Activated CD4-positive, alpha-beta memory T cell treated with anti-CD3 and anti-CD28 coated beads for 36 hours (primary cell): ENCODE results near the gene LRBA. TPM values are rescaled to one million over a fixed set of nuclear protein-coding genes. Genes with fewer than 3 reads are reported as not detected.

Source experiments
- CTCF ChIA-PET: fragments of 350-600 bp; sonication (Branson Sonifier 250); formaldehyde crosslinking; loops from one replicate; lab custom pipeline; 2021; ENCODE audit warnings: antibody characterized with exemption, inconsistent platforms; lab: Charles Lee
- POLR2A ChIA-PET: fragments of 350-600 bp; sonication (Branson Sonifier 250); formaldehyde crosslinking; loops from one replicate; lab custom pipeline; 2021; ENCODE audit warnings: antibody characterized with exemption; lab: Charles Lee
- DNase-seq: peaks from one replicate; pipeline ENCODE4 v3.0.0-alpha.2; 2020
- H3K27ac Mint-ChIP-seq: one replicate; pipeline ENCODE4 v1.8.0; 2021; ENCODE audit warnings: mixed read lengths
- H3K27me3 Mint-ChIP-seq: one replicate; pipeline ENCODE4 v1.8.0; 2021; ENCODE audit warnings: mixed read lengths
- H3K36me3 Mint-ChIP-seq: one replicate; pipeline ENCODE4 v1.8.0; 2021; ENCODE audit warnings: mixed read lengths
- H3K4me1 Mint-ChIP-seq: one replicate; pipeline ENCODE4 v1.8.0; 2021; ENCODE audit warnings: low read depth, mixed read lengths
- H3K4me3 Mint-ChIP-seq: one replicate; pipeline ENCODE4 v1.8.0; 2021; ENCODE audit warnings: mild to moderate bottlenecking, mixed read lengths
- H3K9me3 Mint-ChIP-seq: one replicate; pipeline ENCODE4 v1.8.0; 2021; ENCODE audit warnings: mixed read lengths
- intact Hi-C: fragments of 100-400 bp; cut with micrococcal nuclease; formaldehyde crosslinking; loops from one replicate; pipeline ENCODE4 v1.15.1; 2023
- total RNA-seq, 2 experiments: library from RNA; stranded (reverse); gene quantifications; one replicate each; pipeline ENCODE4 v1.2.3, GENCODE V29; 2021

LRBA gene
- total RNA-seq, 2 experiments from 2014 or later, result 62.4 to 63.7 TPM

DNA sequence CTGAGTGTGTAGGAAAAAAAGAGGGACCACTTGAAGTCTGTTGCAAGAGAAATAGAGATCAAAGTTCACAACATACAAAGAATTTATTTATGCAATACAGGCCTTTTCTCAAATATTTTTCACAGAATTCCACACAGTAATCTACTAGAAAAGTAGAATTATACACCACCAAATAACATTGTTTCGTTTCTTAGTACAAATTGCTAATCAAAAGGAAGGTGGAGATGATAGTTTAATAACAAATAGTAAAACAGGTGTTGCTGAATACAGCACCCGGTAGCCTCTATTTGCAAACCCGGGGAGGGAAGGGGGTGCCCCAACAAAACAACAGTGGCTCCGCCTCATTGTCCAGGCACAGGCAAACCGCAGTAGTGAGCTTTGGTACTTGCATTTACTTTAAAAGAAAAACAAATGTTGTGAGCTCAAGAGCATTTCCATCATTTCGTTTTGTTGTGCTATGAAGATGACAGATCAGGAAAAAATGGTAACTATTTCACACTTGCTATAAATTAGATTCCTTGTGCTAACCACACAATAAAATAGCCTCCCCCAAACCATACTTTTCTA is 750.4 kb downstream of the LRBA start:
- no peaks in the 10 kb centered on the region for H3K27me3 Mint-ChIP-seq
- H3K9me3 Mint-ChIP-seq, result no peaks in the 10 kb centered on the region
- intact Hi-C loops, result no loop called here
- peaks cover 8% of the 10 kb centered on the region for H3K4me1 Mint-ChIP-seq
- no peak overlapping the region for H3K27ac Mint-ChIP-seq
- DNase-seq, result no peak
- ChIA-PET CTCF (no interaction called here), POLR2A (no interaction called here)
- peaks cover 27% of the 10 kb centered on the region for H3K36me3 Mint-ChIP-seq
- H3K4me3 Mint-ChIP-seq, result no peak overlapping the region

GRCh38 chr4:150262611-150263010 is 752.5 kb downstream of the LRBA start:
- H3K36me3 Mint-ChIP-seq, result peaks cover 17% of the 10 kb centered on the region
- intact Hi-C loops, result no loop called here
- no peaks in the 10 kb centered on the region for H3K27me3 Mint-ChIP-seq
- H3K4me3 Mint-ChIP-seq, result no peak overlapping the region
- no peaks in the 10 kb centered on the region for H3K4me1 Mint-ChIP-seq
- no peak overlapping the region for H3K27ac Mint-ChIP-seq
- CTCF ChIA-PET, result interaction anchor here (2.1 kb wide), 1 partner anchor 19 kb away, joined by 7 read pairs; no protein-coding TSS in a partner anchor
- H3K9me3 Mint-ChIP-seq, result no peaks in the 10 kb centered on the region
- no peak for DNase-seq
- POLR2A ChIA-PET, result no interaction called here

- H3K4me3 Mint-ChIP-seq, result no peak overlapping the region
- no peaks in the 10 kb centered on the region for H3K27me3 Mint-ChIP-seq
- no peaks in the 10 kb centered on the region for H3K9me3 Mint-ChIP-seq
- H3K36me3 Mint-ChIP-seq, result peaks cover 15% of the 10 kb centered on the region
- POLR2A ChIA-PET, result no interaction called here
- intact Hi-C loops, result no loop called here
- H3K27ac Mint-ChIP-seq, result no peak overlapping the region
- CTCF ChIA-PET, result interaction anchor here (2.1 kb wide), 1 partner anchor 18 kb away, joined by 7 read pairs; no protein-coding TSS in a partner anchor
- H3K4me1 Mint-ChIP-seq, result no peaks in the 10 kb centered on the region
- no peak for DNase-seq
Measured at GRCh38 chr4:150261571-150261970, 753.5 kb downstream of the LRBA start.

GRCh38 chr4:150259861-150260567 is 755.1 kb downstream of the LRBA start:
- H3K36me3 Mint-ChIP-seq, result peaks cover 7% of the 10 kb centered on the region
- no peaks in the 10 kb centered on the region for H3K9me3 Mint-ChIP-seq
- intact Hi-C loops, result no loop called here
- no peaks in the 10 kb centered on the region for H3K27me3 Mint-ChIP-seq
- H3K27ac Mint-ChIP-seq, result no peak overlapping the region
- H3K4me1 Mint-ChIP-seq, result no peaks in the 10 kb centered on the region
- H3K4me3 Mint-ChIP-seq, result no peak overlapping the region
- ChIA-PET CTCF (interaction anchor here (0.6 kb wide), 1 partner anchor 125 kb away, joined by 3 read pairs; no protein-coding TSS in a partner anchor), POLR2A (no interaction called here)
- no peak for DNase-seq

GRCh38 chr4:150258569-150258968 is 756.5 kb downstream of the LRBA start:
- Mint-ChIP-seq H3K9me3 (no peaks in the 10 kb centered on the region), H3K4me3 (no peak overlapping the region), H3K36me3 (peaks cover 3% of the 10 kb centered on the region), H3K4me1 (no peaks in the 10 kb centered on the region), H3K27ac (no peak overlapping the region), H3K27me3 (no peaks in the 10 kb centered on the region)
- no peak for DNase-seq
- ChIA-PET CTCF (no interaction called here), POLR2A (no interaction called here)
- intact Hi-C loops, result no loop called here

DNA sequence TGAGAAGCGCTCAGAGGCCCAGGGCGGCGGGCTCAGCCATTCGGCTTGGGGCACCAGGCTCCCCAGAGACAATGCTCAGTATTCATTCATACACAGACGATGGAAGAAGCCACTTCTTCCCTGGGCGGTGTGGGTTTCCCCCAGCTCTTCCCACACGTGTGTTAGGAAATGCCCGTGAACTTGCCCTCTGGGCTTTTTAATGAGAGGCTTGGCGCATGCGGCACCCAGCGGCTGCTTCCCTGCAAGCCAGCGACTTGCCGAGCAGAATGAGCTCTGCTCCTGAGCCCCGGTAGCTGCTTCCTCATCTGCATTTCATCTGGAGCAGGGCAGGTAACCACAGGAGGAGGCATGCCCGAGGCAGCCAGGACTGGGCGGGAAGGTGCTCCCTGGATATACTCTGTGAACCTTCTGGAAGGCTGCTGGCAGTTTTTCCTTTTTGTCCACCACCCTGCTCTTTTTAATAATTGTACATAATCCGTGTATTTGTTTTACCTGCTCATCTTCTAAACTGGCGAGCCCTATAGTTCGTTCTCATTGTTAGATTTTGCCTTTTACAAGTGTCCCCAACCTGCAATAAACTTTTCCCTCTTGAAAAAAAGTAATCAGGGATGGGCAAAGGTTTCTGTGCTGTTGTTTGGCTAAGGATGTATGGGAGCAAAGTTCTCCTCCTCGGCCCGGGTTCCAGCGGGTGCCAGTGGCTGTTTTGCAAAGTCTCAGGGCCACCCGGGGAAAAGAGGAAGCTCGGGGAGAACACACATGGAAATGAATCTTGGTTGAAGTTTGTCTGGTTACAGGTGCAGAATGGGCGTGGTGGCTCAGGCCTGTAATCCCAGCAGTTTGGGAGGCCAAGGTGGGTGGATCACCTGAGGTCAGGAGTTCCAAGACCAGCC is 758.0 kb downstream of the LRBA start:
- H3K9me3 Mint-ChIP-seq, result no peaks in the 10 kb centered on the region
- no peak overlapping the region for H3K27ac Mint-ChIP-seq
- DNase-seq, result no peak
- H3K4me3 Mint-ChIP-seq, result no peak overlapping the region
- ChIA-PET CTCF (interaction anchor here (0.6 kb wide), 1 partner anchor 196 kb away, joined by 5 read pairs; no protein-coding TSS in a partner anchor), POLR2A (no interaction called here)
- H3K36me3 Mint-ChIP-seq, result no peaks in the 10 kb centered on the region
- intact Hi-C loops, result no loop called here
- H3K27me3 Mint-ChIP-seq, result no peaks in the 10 kb centered on the region
- no peaks in the 10 kb centered on the region for H3K4me1 Mint-ChIP-seq

DNA sequence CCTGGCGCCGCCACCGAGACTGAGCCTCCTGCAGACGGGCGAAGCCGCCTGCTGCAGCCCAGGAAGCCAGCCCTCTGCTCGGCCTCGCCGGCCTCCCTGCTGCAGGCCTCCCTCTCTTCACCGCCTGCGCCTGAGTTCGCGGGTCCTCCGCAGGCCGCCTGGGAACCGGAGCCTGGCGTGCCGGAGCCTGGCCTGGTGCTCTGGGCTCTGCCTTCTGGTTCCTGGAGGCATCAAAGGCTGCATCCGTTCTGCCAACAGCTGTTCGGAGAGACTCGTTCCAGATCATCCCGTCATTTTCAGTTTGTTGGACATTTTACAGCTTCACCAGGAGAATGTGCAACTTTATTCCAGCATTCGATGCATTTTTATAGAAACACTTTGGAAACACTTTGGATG is 758.9 kb downstream of the LRBA start:
- ChIA-PET CTCF (no interaction called here), POLR2A (no interaction called here)
- intact Hi-C loops, result no loop called here
- Mint-ChIP-seq H3K4me3 (no peak overlapping the region), H3K27ac (no peak overlapping the region), H3K27me3 (no peaks in the 10 kb centered on the region), H3K4me1 (no peaks in the 10 kb centered on the region), H3K9me3 (no peaks in the 10 kb centered on the region), H3K36me3 (no peaks in the 10 kb centered on the region)
- no peak for DNase-seq

DNA sequence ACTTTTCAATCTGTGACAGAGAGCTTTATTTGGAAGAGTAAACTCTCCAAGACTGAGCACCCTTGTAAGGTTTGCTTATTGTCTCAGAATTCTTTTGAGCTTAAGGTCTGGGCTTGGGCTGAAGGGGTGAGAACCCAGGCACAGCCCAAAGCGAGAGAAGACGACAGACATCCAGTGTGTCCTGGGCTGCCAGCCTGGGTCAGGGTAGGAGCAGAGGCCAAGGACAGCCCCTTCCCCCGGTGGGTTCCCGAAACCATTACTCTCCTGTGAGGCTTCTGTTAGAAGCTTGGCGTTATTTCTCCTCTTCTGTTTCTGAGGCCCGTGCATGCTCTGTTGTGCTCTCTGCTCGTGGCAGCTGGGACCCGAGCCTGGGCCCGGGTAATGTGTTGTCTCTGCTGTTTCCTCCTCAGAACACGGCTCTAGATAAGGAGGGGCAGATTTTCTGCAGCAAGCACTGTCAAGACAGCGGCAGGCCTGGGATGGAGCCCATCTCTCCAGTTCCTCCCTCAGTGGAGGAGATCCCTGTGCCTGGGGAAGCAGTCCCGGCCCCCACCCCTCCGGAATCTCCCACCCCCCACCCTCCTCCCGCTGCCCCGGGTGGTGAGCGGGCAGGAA is 759.4 kb downstream of the LRBA start:
- DNase-seq, result no peak
- no peak overlapping the region for H3K4me3 Mint-ChIP-seq
- ChIA-PET CTCF (no interaction called here), POLR2A (no interaction called here)
- no peak overlapping the region for H3K27ac Mint-ChIP-seq
- H3K36me3 Mint-ChIP-seq, result no peaks in the 10 kb centered on the region
- no peaks in the 10 kb centered on the region for H3K9me3 Mint-ChIP-seq
- H3K4me1 Mint-ChIP-seq, result no peaks in the 10 kb centered on the region
- H3K27me3 Mint-ChIP-seq, result no peaks in the 10 kb centered on the region
- intact Hi-C loops, result no loop called here

DNA sequence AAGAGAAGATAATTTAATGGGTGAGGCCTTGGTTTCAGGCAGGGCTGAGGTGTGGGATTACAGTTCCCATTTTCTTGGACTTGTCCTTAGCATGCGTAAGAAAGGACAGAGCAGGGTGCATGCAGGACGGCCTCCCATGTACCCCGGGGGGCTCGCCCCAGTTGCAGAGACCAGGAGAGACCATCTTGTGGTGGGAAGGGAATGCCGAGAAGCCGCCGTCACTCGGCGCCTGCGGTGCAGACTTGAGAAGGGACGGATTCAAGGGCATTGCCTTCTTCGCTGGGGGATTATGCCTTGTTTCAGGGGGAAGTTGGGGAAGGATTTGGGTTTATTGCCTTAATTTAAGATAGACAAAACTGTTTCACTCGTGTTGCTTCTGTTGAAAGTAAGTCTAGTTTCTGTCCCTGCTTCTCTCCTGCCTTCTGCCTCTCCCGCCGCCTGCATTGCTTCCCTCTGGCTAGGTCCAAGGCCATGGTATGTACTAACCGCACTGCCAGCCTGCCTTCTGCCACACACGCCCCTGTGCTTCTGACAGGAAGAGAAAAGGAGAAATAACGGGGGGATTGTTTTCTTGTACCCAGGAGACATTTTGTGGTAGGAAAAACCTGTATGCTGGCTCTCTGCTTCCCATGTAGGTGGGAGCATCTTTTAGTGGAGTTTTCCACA is 761.0 kb downstream of the LRBA start:
- Mint-ChIP-seq H3K27me3 (no peaks in the 10 kb centered on the region), H3K4me3 (no peak overlapping the region), H3K9me3 (no peaks in the 10 kb centered on the region), H3K27ac (no peak overlapping the region), H3K4me1 (no peaks in the 10 kb centered on the region), H3K36me3 (no peaks in the 10 kb centered on the region)
- DNase-seq, result no peak
- POLR2A ChIA-PET, result no interaction called here
- CTCF ChIA-PET, result interaction anchor here (0.8 to 1.0 kb wide), 2 partner anchors 11 kb away, joined by 4 read pairs; no protein-coding TSS in a partner anchor
- intact Hi-C loops, result no loop called here

GRCh38 chr4:150253416-150253815 is 761.7 kb downstream of the LRBA start:
- no peaks in the 10 kb centered on the region for H3K36me3 Mint-ChIP-seq
- CTCF ChIA-PET, result interaction anchor here (1.0 kb wide), 1 partner anchor 10 kb away, joined by 4 read pairs; no protein-coding TSS in a partner anchor
- H3K27ac Mint-ChIP-seq, result no peak overlapping the region
- no peak for DNase-seq
- POLR2A ChIA-PET, result no interaction called here
- H3K27me3 Mint-ChIP-seq, result no peaks in the 10 kb centered on the region
- no peak overlapping the region for H3K4me3 Mint-ChIP-seq
- H3K4me1 Mint-ChIP-seq, result no peaks in the 10 kb centered on the region
- no peaks in the 10 kb centered on the region for H3K9me3 Mint-ChIP-seq
- intact Hi-C loops, result no loop called here

GRCh38 chr4:150252741-150253140 is 762.3 kb downstream of the LRBA start:
- CTCF ChIA-PET, result no interaction called here

More at GRCh38 chr4:150252741-150253140, 762.3 kb downstream of the LRBA start:
- Mint-ChIP-seq H3K27me3 (no peaks in the 10 kb centered on the region), H3K9me3 (no peaks in the 10 kb centered on the region), H3K4me1 (no peaks in the 10 kb centered on the region), H3K36me3 (no peaks in the 10 kb centered on the region), H3K4me3 (no peak overlapping the region), H3K27ac (no peak overlapping the region)
- intact Hi-C loops, result no loop called here
- POLR2A ChIA-PET, result no interaction called here
- DNase-seq, result no peak
